Type B pancreatic cell (in vitro differentiated cells): ENCODE results near the gene STOX2. TPM values are rescaled to one million over a fixed set of nuclear protein-coding genes. Genes with fewer than 3 reads are reported as not detected.

Experiments
- DNase-seq: peaks from one replicate; pipeline ENCODE4 v3.0.0; 2021; ENCODE audit warnings: mixed read lengths; ENCODE audit not compliant: unreplicated experiment; ENCODE audit errors: extremely low spot score
- H3K27ac Mint-ChIP-seq: 2 replicates; pipeline ENCODE4 v1.8.0; 2021; ENCODE audit warnings: mild to moderate bottlenecking, mixed read lengths
- H3K27me3 Mint-ChIP-seq: 2 replicates; pipeline ENCODE4 v1.8.0; 2021; ENCODE audit warnings: mixed read lengths
- H3K36me3 Mint-ChIP-seq: 2 replicates; pipeline ENCODE4 v1.8.0; 2021; ENCODE audit warnings: mixed read lengths
- H3K4me1 Mint-ChIP-seq: one replicate; pipeline ENCODE4 v1.8.0; 2021; ENCODE audit warnings: mixed read lengths; ENCODE audit not compliant: unreplicated experiment
- H3K4me3 Mint-ChIP-seq: 2 replicates; pipeline ENCODE4 v1.8.0; 2021; ENCODE audit warnings: mild to moderate bottlenecking, mixed read lengths
- H3K9me3 Mint-ChIP-seq: 2 replicates; pipeline ENCODE4 v1.8.0; 2021; ENCODE audit warnings: mixed read lengths
- total RNA-seq: library from RNA; stranded (reverse); gene quantifications from 2 replicates; pipeline ENCODE4 v1.2.1, GENCODE V29; 2021; ENCODE audit warnings: low replicate concordance
- TF ChIP-seq, protein P1 (sequence below): fragments of 200-600 bp; sonication (generic); conservative IDR thresholded peaks from 2 replicates; pipeline ENCODE4 v1.5.0; 2021; ENCODE audit warnings: antibody characterized with exemption, mild to moderate bottlenecking

STOX2 gene
- total RNA-seq, 1 donor from 2014 or later, result 16.7 TPM

DNA sequence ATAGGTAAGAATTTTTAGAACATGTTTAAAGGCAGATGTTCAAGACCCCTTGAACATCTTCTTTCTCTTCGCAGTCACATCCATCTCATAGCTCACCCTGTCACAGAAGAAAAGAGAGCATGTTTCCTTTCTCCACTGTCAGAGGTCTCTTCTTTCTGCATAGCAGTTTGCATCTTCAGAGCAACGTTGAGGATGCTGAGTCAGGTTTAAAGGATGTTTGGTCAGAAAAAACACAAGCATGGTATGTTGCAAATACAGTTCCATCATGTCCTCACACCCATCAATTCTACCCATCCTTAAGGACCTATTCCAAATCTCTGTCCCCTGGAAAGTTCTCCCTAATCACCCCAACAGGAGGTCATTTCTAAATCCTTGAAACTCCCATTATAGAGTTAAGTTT lies 84.8 kb downstream of the STOX2 start:
- H3K27ac Mint-ChIP-seq, result peak overlapping the region; percentile 0

DNA sequence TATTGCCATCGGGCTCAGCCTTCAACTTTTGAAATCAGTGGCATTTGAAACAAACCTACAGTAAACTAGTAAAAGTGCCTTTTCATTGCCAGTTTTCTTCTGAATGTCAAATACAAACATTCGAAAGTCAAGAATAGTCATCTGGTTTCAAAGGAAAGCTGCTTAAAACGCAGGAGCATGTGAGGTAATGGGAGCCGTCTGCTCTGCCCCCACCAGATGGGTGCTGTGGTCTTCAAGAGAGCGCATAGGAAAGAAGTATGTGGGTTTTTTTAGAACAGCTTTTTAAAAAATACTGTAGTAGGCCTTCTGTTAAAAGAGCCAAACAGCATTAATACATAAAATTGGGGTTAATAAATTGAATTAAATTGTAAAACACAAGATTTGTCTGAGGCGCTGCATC lies 88.6 kb downstream of the STOX2 start:
- Mint-ChIP-seq H3K4me3 (no peak overlapping the region), H3K36me3 (peaks cover 4% of the 10 kb centered on the region), H3K4me1 (peaks cover 7% of the 10 kb centered on the region), H3K9me3 (no peaks in the 10 kb centered on the region), H3K27me3 (no peaks in the 10 kb centered on the region), H3K27ac (no peak overlapping the region)
- DNase-seq, result no peak
- TF ChIP-seq, protein P1, sequence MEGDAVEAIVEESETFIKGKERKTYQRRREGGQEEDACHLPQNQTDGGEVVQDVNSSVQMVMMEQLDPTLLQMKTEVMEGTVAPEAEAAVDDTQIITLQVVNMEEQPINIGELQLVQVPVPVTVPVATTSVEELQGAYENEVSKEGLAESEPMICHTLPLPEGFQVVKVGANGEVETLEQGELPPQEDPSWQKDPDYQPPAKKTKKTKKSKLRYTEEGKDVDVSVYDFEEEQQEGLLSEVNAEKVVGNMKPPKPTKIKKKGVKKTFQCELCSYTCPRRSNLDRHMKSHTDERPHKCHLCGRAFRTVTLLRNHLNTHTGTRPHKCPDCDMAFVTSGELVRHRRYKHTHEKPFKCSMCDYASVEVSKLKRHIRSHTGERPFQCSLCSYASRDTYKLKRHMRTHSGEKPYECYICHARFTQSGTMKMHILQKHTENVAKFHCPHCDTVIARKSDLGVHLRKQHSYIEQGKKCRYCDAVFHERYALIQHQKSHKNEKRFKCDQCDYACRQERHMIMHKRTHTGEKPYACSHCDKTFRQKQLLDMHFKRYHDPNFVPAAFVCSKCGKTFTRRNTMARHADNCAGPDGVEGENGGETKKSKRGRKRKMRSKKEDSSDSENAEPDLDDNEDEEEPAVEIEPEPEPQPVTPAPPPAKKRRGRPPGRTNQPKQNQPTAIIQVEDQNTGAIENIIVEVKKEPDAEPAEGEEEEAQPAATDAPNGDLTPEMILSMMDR, result no peak

More for the DNA sequence above, 84.8 kb downstream of the STOX2 start:
- TF ChIP-seq, protein P1, result no peak
- H3K27me3 Mint-ChIP-seq, result no peaks in the 10 kb centered on the region
- no peak overlapping the region for H3K4me3 Mint-ChIP-seq
- no peak for DNase-seq
- peaks cover 4% of the 10 kb centered on the region for H3K36me3 Mint-ChIP-seq
- H3K9me3 Mint-ChIP-seq, result no peaks in the 10 kb centered on the region
- peaks cover 5% of the 10 kb centered on the region for H3K4me1 Mint-ChIP-seq

DNA sequence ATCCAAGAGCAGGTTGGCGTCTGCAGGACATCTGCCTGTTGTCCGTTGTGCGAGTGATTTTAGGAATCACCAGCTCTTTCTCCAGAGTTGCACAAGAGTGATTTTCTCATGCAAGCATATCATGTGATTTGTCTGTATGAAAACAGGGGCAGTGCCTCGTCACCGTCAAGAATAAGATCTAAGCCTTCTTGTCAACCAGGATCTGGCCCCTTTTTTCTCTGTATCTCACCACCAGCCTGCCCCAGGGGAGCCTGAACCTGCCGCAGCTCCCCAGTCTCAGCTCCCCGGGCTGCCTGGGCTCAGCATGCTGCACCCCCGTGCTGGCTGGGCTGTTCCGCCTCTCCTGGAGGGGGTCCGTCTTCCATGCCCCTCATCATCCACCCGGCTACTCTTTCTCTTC lies 90.5 kb downstream of the STOX2 start:
- DNase-seq, result no peak
- Mint-ChIP-seq H3K27ac (no peak overlapping the region), H3K27me3 (no peaks in the 10 kb centered on the region), H3K36me3 (peaks cover 8% of the 10 kb centered on the region), H3K4me3 (no peak overlapping the region), H3K4me1 (peaks cover 6% of the 10 kb centered on the region), H3K9me3 (no peaks in the 10 kb centered on the region)
- TF ChIP-seq, protein P1, result no peak

DNA sequence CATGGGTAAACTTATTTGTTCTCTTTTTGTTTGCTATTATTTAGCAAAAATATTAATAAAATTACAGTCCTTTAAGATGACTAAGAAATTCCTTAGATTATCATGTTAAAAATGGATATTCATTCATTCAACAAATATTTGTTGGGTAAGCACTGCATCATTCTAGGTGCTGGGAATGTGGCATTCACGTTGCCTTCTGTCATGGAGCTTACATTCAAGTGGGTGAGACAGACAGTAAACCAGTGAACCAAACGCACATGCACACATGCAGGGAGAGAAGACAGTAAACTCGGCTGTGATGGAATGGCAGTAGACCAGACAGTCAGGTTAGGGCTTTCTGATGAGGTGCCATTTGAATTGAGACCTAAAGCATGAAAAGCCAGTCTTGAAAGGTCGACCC lies 91.8 kb downstream of the STOX2 start:
- no peaks in the 10 kb centered on the region for H3K9me3 Mint-ChIP-seq
- no peak for DNase-seq
- no peaks in the 10 kb centered on the region for H3K27me3 Mint-ChIP-seq
- no peak overlapping the region for H3K4me3 Mint-ChIP-seq
- no peak overlapping the region for H3K27ac Mint-ChIP-seq
- TF ChIP-seq, protein P1, result no peak
- peaks cover 11% of the 10 kb centered on the region for H3K4me1 Mint-ChIP-seq
- peaks cover 14% of the 10 kb centered on the region for H3K36me3 Mint-ChIP-seq

DNA sequence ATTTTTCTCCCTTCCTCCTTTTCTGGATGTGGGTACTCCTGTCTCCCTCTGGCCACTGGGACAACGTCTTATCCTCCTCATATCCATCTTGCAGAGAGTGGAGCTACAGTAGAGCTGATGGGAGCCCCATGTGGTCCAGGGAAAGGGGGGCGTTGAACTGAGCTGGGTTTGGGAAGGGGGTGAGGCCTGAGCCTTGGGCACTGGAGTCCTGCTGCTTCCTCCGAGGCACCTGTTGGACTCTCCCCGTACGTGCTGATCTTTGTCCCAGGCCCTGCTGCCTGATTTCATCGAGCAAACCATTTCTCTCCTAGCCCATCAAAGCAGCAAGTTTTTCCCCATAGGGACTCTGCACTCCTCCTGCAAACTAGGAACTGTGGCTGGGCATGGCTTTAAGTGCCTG lies 94.3 kb downstream of the STOX2 start:
- H3K27me3 Mint-ChIP-seq, result no peaks in the 10 kb centered on the region
- DNase-seq, result no peak
- H3K4me1 Mint-ChIP-seq, result peaks cover 11% of the 10 kb centered on the region
- peaks cover 17% of the 10 kb centered on the region for H3K36me3 Mint-ChIP-seq
- TF ChIP-seq, protein P1, result no peak
- no peak overlapping the region for H3K27ac Mint-ChIP-seq
- H3K4me3 Mint-ChIP-seq, result no peak overlapping the region
- H3K9me3 Mint-ChIP-seq, result no peaks in the 10 kb centered on the region
